ENCODE data around the gene SUMO4. TPM values are rescaled to one million over a fixed set of nuclear protein-coding genes. Genes with fewer than 3 reads are reported as not detected.

Gene SUMO4
- total and polyA plus RNA-seq, 9 of the 15 experiments (the other 6 are each of a cell fraction or from before 2014, with no cell fraction given) = 0.20 to 1.9 (median 0.50) TPM; not detected in 2

- Histone ChIP-seq H3K27ac (ENCODE audit: extremely low read depth, low read depth, low read length) (no peak overlapping the region), H4K20me1 (replicated peaks; ENCODE audit: control insufficient read depth, insufficient read depth, low read length) (0 out of 2 replicates have a peak, but pooled peaks cover 4% of the 10 kb centered on the region), H3K9me1 (ENCODE audit: control insufficient read depth, insufficient read depth, low read length) (no peaks in the 10 kb centered on the region), H3K4me1 (replicated peaks in 1 of 2; ENCODE audit: control insufficient read depth in 2 of 2, insufficient read depth in 2 of 2, low read length in 2 of 2) (no peaks in the 10 kb centered on the region; a peak in 1 of 5 replicates), H3K9me3 (replicated peaks; ENCODE audit: control insufficient read depth, insufficient read depth, low read depth, low read length) (no peaks in the 10 kb centered on the region), H2AFZ (ENCODE audit: low read depth, low read length) (no peak overlapping the region), H3K9ac (ENCODE audit: insufficient read depth in 1 of 2, low read depth in 2 of 2, low read length in 2 of 2) (no peak overlapping the region), H3K4me3 (no peak overlapping the region), H3K4me2 (ENCODE audit: insufficient read depth, low read length) (no peak overlapping the region), H3K36me3 (ENCODE audit: control insufficient read depth, insufficient read depth, low read length) (no peaks in the 10 kb centered on the region), H3K27me3 (ENCODE audit: control insufficient read depth in 2 of 2, insufficient read depth in 2 of 2, low read length in 2 of 2) (peaks cover 13 to 40% of the 10 kb centered on the region in 2 experiments), H3K79me2 (ENCODE audit: control insufficient read depth, insufficient read depth, low read length) (no peaks in the 10 kb centered on the region)
- 0% methylated on average over 1 of the region's 1 CpG for WGBS (ENCODE audit: insufficient coverage, low coverage, missing lambda C conversion rate)
- BruUV-seq (replicated peaks) = no TSS peak
- ChIA-PET CTCF (ENCODE audit: low intra/inter-chr PET ratio) (interaction anchor here (0.6 to 5.5 kb wide), 2 partner anchors 349 to 405 kb away, joined by 4 to 67 read pairs; no protein-coding TSS in a partner anchor), POLR2A (interaction anchor here (0.6 to 1.5 kb wide), 2 partner anchors 19 to 400 kb away, joined by 3 to 5 read pairs; no protein-coding TSS in a partner anchor)
- no peak for ATAC-seq
- no peak for FAIRE-seq
- TF ChIP-seq RERE (CRISPR knock-in tag; IDR thresholded peaks at IDR 0.05; ENCODE audit: borderline replicate concordance) (no peak), ZNF175 (CRISPR knock-in tag; IDR thresholded peaks at IDR 0.05; ENCODE audit: low read depth) (no peak), RFX7 (CRISPR knock-in tag; IDR thresholded peaks at IDR 0.05) (no peak), FOXA3 (CRISPR knock-in tag; conservative IDR thresholded peaks at IDR 0.05 in 1 of 2, IDR thresholded peaks at IDR 0.05 in 1 of 2) (no peak), CREBBP (IDR thresholded peaks at IDR 0.05; ENCODE audit: low read depth, low read length) (no peak), BACH1 (tag; IDR thresholded peaks at IDR 0.05) (no peak), RBM39 (optimal IDR thresholded peaks at IDR 0.05; ENCODE audit: low read depth, low read length) (no peak)
- in situ Hi-C loops (cut with MboI) (loop anchor here (25.0 kb wide), 1 partner anchor 872 kb away; no protein-coding TSS in a partner anchor), intact Hi-C loops (cut with micrococcal nuclease) (loop anchor here (2.0 to 10.0 kb wide), 2 partner anchors 83 to 239 kb away; no protein-coding TSS in a partner anchor)
- DNase-seq (ENCODE audit: extremely low read depth in 1 of 4, low spot score in 3 of 4) = no peak
Observed at GRCh38 chr6:149433881-149434280, 33.8 kb downstream of the SUMO4 start.

Data from K562 (cell line).